H9 (cell line): Measurements from ENCODE around the gene UCKL1. TPM values are rescaled to one million over a fixed set of nuclear protein-coding genes. Genes with fewer than 3 reads are reported as not detected.

ENCODE experiments used
- DNase-seq: peaks from one replicate; pipeline ENCODE4 v3.0.0-alpha.2; 2017
- H2AFZ ChIP-seq: one replicate; pipeline ENCODE4 v1.6.1; 2013; ENCODE audit warnings: mild to moderate bottlenecking, low read length, control low read depth, moderate library complexity
- H2AK5ac ChIP-seq: 2 replicates; pipeline ENCODE4 v1.6.1; 2013; ENCODE audit warnings: low read length, control low read depth, mixed read lengths; ENCODE audit not compliant: insufficient read length
- H2BK120ac ChIP-seq: one replicate; pipeline ENCODE4 v1.6.1; 2013; ENCODE audit warnings: low read depth, mild to moderate bottlenecking, low read length, control low read depth, inconsistent platforms; ENCODE audit not compliant: poor library complexity, severe bottlenecking
- H2BK12ac ChIP-seq: 2 replicates; pipeline ENCODE4 v1.6.1; 2013; ENCODE audit warnings: low read length, control low read depth, mixed read lengths, low read depth; ENCODE audit not compliant: insufficient read length
- H2BK15ac ChIP-seq: 2 replicates; pipeline ENCODE4 v1.6.1; 2013; ENCODE audit warnings: low read depth, low read length, control low read depth
- H2BK20ac ChIP-seq: one replicate; pipeline ENCODE4 v1.6.1; 2013; ENCODE audit warnings: low read depth, mild to moderate bottlenecking, low read length, control low read depth, inconsistent platforms; ENCODE audit not compliant: poor library complexity, severe bottlenecking
- H2BK5ac ChIP-seq: 2 replicates; pipeline ENCODE4 v1.6.1; 2013; ENCODE audit warnings: low read length, control low read depth, mixed read lengths; ENCODE audit not compliant: insufficient read length
- H3K14ac ChIP-seq: 2 replicates; pipeline ENCODE4 v1.6.1; 2013; ENCODE audit warnings: low read length, control low read depth; ENCODE audit not compliant: insufficient read depth
- H3K18ac ChIP-seq: 2 replicates; pipeline ENCODE4 v1.6.1; 2013; ENCODE audit warnings: low read depth, mild to moderate bottlenecking, mixed read lengths, low read length, control low read depth; ENCODE audit not compliant: insufficient read length
- H3K23ac ChIP-seq: 2 replicates; pipeline ENCODE4 v1.6.1; 2013; ENCODE audit warnings: low read length, control low read depth, mixed read lengths, low read depth; ENCODE audit not compliant: insufficient read length
- H3K23me2 ChIP-seq: 2 replicates; pipeline ENCODE4 v1.6.1; 2013; ENCODE audit warnings: low read depth, mild to moderate bottlenecking, mixed read lengths, low read length, control low read depth; ENCODE audit not compliant: insufficient read length, poor library complexity, severe bottlenecking
- H3K27ac ChIP-seq: 2 replicates; pipeline ENCODE4 v1.5.1; 2013; ENCODE audit warnings: low read length, control low read depth, mixed read lengths, low read depth; ENCODE audit not compliant: insufficient read length
- H3K27me3 ChIP-seq: 2 replicates; pipeline ENCODE4 v1.6.1; 2013; ENCODE audit warnings: low read length, control low read depth, inconsistent platforms; ENCODE audit not compliant: insufficient read depth
- H3K4ac ChIP-seq: 2 replicates; pipeline ENCODE4 v1.6.1; 2013; ENCODE audit warnings: low read depth, mild to moderate bottlenecking, control low read depth, inconsistent platforms, low read length, moderate library complexity
- H3K4me1 ChIP-seq: 2 replicates; pipeline ENCODE4 v1.6.1; 2013; ENCODE audit warnings: low read length, control low read depth, inconsistent platforms; ENCODE audit not compliant: insufficient read depth
- H3K4me2 ChIP-seq: 2 replicates; pipeline ENCODE4 v1.6.1; 2013; ENCODE audit warnings: low read length, control low read depth, mixed read lengths; ENCODE audit not compliant: insufficient read length, insufficient read depth
- H3K56ac ChIP-seq: 2 replicates; pipeline ENCODE4 v1.6.1; 2013; ENCODE audit warnings: low read depth, mild to moderate bottlenecking, mixed read lengths, low read length, control low read depth; ENCODE audit not compliant: insufficient read length
- H3K79me1 ChIP-seq: 2 replicates; pipeline ENCODE4 v1.6.1; 2013; ENCODE audit warnings: low read depth, mild to moderate bottlenecking, moderate library complexity, low read length, control low read depth, inconsistent platforms; ENCODE audit not compliant: insufficient read depth, poor library complexity, severe bottlenecking
- H3K79me2 ChIP-seq: 2 replicates; pipeline ENCODE4 v1.6.1; 2013; ENCODE audit warnings: low read length, control low read depth, inconsistent platforms; ENCODE audit not compliant: insufficient read depth
- H3K9ac ChIP-seq: 2 replicates; pipeline ENCODE4 v1.6.1; 2013; ENCODE audit warnings: low read length, control low read depth, mixed read lengths; ENCODE audit not compliant: insufficient read length; ENCODE audit errors: extremely low read depth
- H3K9me3 ChIP-seq: one replicate; pipeline ENCODE4 v1.6.1; 2013; ENCODE audit warnings: low read depth, low read length, inconsistent platforms; ENCODE audit not compliant: control insufficient read depth
- H3T11ph ChIP-seq: one replicate; pipeline ENCODE4 v1.6.1; 2013; ENCODE audit warnings: mild to moderate bottlenecking, low read length, control low read depth, inconsistent platforms
- H4K20me1 ChIP-seq: one replicate; pipeline ENCODE4 v1.6.1; 2013; ENCODE audit not compliant: control insufficient read depth, insufficient read length, insufficient read depth
- H4K5ac ChIP-seq: 2 replicates; pipeline ENCODE4 v1.6.1; 2013; ENCODE audit warnings: low read depth, mild to moderate bottlenecking, mixed read lengths, low read length, control low read depth; ENCODE audit not compliant: insufficient read length
- H4K8ac ChIP-seq: replicated peaks from 2 replicates; pipeline ENCODE4 v1.6.1; 2013; ENCODE audit warnings: low read length, control low read depth, mixed read lengths, low read depth; ENCODE audit not compliant: insufficient read length
- H4K91ac ChIP-seq: 2 replicates; pipeline ENCODE4 v1.6.1; 2013; ENCODE audit warnings: low read depth, mild to moderate bottlenecking, moderate library complexity, mixed read lengths, low read length, control low read depth; ENCODE audit not compliant: insufficient read length
- H3K27ac Mint-ChIP-seq, 3 experiments: 2 replicates in 2 of 3; 3 replicates in 1 of 3; pipeline ENCODE4 v1.8.0; 2020 to 2021; ENCODE audit warnings: mixed read lengths in 3 of 3, mild to moderate bottlenecking in 1 of 3, moderate library complexity in 1 of 3
- H3K27me3 Mint-ChIP-seq: 2 replicates; pipeline ENCODE4 v1.8.0; 2021; ENCODE audit warnings: low read depth, mild to moderate bottlenecking, moderate library complexity, mixed read lengths
- H3K36me3 Mint-ChIP-seq, 3 experiments: 2 replicates in 2 of 3; 3 replicates in 1 of 3; pipeline ENCODE4 v1.8.0; 2020 to 2021; ENCODE audit warnings: low read depth in 3 of 3, mixed read lengths in 3 of 3; ENCODE audit not compliant: insufficient read depth in 1 of 3
- H3K4me1 Mint-ChIP-seq, 2 experiments: 2 replicates each; pipeline ENCODE4 v1.8.0; 2020; ENCODE audit warnings: mixed read lengths in 2 of 2
- H3K4me3 Mint-ChIP-seq, 2 experiments: 2 replicates in 1 of 2; 3 replicates in 1 of 2; pipeline ENCODE4 v1.8.0; 2020 to 2021; ENCODE audit warnings: mild to moderate bottlenecking in 2 of 2, mixed read lengths in 2 of 2, moderate library complexity in 1 of 2
- H3K9me3 Mint-ChIP-seq, 2 experiments: 2 replicates in 1 of 2; 3 replicates in 1 of 2; pipeline ENCODE4 v1.8.0; 2020; ENCODE audit warnings: mild to moderate bottlenecking in 2 of 2, mixed read lengths in 2 of 2, moderate library complexity in 1 of 2
- WGBS: extraction: QIAGEN DNeasy Blood & Tissue Kit; methylation state at CpG from one replicate; pipeline ENCODE4 v1.1.7; 2013; ENCODE audit warnings: missing lambda C conversion rate, low lambda C conversion rate, mixed read lengths; ENCODE audit not compliant: insufficient read length; ENCODE audit errors: extremely low coverage; 5-methylcytosine and 5-hydroxymethylcytosine counted together
- total RNA-seq: library from RNA; stranded (reverse); gene quantifications from 2 replicates; pipeline ENCODE4 v1.2.1, GENCODE V29; 2021
- TF ChIP-seq, protein P1 (sequence below): fragments of 200-600 bp; sonication (generic); conservative IDR thresholded peaks from 3 replicates; pipeline ENCODE4 v1.8.0; 2021; ENCODE audit warnings: antibody characterized with exemption, mild to moderate bottlenecking

Gene UCKL1
- total RNA-seq, 1 experiment from 2014 or later = 40.9 TPM

DNA sequence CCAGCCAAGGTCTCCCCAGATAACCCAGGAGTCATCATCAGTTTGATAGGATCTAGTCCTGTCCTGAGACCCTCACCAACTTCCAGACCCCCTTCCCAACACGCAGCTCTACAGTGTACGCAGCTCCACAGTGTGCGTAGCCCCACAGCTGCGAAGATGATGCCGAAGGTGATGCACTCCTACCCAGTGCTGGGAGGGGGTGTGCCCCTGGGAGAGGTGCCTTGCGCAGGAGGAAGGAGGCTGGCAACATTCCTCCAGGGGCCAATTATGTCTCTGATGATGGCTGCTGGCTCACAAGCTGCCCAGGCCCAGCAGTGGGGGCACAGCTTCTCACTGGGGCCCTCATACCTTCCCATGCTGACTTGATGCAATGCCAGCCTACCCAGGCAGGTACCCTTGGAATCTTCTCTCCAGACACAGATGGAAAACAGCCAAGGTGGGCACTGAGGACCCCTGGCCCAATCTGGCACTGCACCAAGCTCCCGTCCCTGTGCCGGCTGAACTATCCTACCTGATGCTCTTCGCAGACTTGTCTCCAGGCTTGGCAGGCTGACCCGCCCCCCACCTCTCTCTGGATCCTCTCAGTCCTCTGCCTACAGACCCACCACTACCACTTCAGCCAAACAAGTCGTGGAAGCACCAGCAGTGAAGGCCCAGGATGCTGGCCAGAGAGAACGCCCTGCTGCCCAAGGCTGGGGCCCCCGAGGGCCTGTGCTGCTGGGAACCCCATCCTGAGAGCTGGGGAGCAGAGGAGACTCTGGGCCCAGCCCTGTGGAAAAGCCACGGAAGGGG lies 12.1 kb upstream of the UCKL1 start:
- Histone ChIP-seq H3K9me3 (peaks cover 40% of the 10 kb centered on the region), H2BK120ac (no peak overlapping the region), H4K91ac (no peak overlapping the region), H4K5ac (no peak overlapping the region), H4K8ac (no peak overlapping the region), H3K4me1 (no peaks in the 10 kb centered on the region; the same call in 1 of the 2 replicates), H2BK20ac (no peak overlapping the region), H2BK12ac (no peak overlapping the region), H2AFZ (no peak overlapping the region), H3K23me2 (peaks cover 11% of the 10 kb centered on the region), H3K9ac (no peak overlapping the region), H3K4ac (no peak overlapping the region), H3K56ac (no peak overlapping the region), H2BK15ac (no peak overlapping the region), H3K79me1 (no peaks in the 10 kb centered on the region), H4K20me1 (no peaks in the 10 kb centered on the region), H3T11ph (no peak overlapping the region), H3K79me2 (no peaks in the 10 kb centered on the region), H3K18ac (no peak overlapping the region), H3K4me2 (peak overlapping the region; percentile 49), H3K23ac (no peak overlapping the region), H3K27me3 (no peaks in the 10 kb centered on the region; the same call in 1 of the 2 replicates), H3K27ac (no peak overlapping the region), H3K14ac (no peak overlapping the region; the same call in 1 of the 2 replicates), H2BK5ac (no peak overlapping the region), H2AK5ac (no peak overlapping the region)
- peak; percentile 23 for DNase-seq
- H3K27me3 Mint-ChIP-seq = peaks cover 14% of the 10 kb centered on the region
- peaks cover 9 to 41% (median 32%) of the 10 kb centered on the region in 3 experiments for H3K36me3 Mint-ChIP-seq
- H3K4me3 Mint-ChIP-seq = peak overlapping the region; percentile 82 to 85
- peaks cover 2 to 10% of the 10 kb centered on the region in 2 experiments; a peak in 3 of 5 replicates for H3K9me3 Mint-ChIP-seq
- TF ChIP-seq, protein P1, sequence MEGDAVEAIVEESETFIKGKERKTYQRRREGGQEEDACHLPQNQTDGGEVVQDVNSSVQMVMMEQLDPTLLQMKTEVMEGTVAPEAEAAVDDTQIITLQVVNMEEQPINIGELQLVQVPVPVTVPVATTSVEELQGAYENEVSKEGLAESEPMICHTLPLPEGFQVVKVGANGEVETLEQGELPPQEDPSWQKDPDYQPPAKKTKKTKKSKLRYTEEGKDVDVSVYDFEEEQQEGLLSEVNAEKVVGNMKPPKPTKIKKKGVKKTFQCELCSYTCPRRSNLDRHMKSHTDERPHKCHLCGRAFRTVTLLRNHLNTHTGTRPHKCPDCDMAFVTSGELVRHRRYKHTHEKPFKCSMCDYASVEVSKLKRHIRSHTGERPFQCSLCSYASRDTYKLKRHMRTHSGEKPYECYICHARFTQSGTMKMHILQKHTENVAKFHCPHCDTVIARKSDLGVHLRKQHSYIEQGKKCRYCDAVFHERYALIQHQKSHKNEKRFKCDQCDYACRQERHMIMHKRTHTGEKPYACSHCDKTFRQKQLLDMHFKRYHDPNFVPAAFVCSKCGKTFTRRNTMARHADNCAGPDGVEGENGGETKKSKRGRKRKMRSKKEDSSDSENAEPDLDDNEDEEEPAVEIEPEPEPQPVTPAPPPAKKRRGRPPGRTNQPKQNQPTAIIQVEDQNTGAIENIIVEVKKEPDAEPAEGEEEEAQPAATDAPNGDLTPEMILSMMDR = no peak
- peaks cover 14 to 17% of the 10 kb centered on the region in 2 experiments for H3K4me1 Mint-ChIP-seq
- no CpG with 5 or more reads among the region's 14 CpGs for WGBS
- H3K27ac Mint-ChIP-seq = no peak overlapping the region; a peak in 1 of 7 replicates
